WTC11 (cell line): ENCODE measurements around the gene SERPINH1. TPM values are rescaled to one million over a fixed set of nuclear protein-coding genes. Genes with fewer than 3 reads are reported as not detected.

Experiments
- ATAC-seq: fragments of 200-7000 bp; cut with Tn5 transposase; 2 replicates; pipeline ENCODE4 v1.10.0; 2021; ENCODE audit warnings: mild to moderate bottlenecking, moderate library complexity
- Bru-seq: library from RNA; stranded (reverse); fragments of 400-500 nt; gene quantifications from one replicate; lab custom pipeline; 2021; lab: Mats Ljungman, UMichigan
- CTCF ChIA-PET: fragments of 300-600 bp; sonication (Branson Sonifier 250); formaldehyde crosslinking; loops from one replicate; lab custom pipeline; 2021; ENCODE audit warnings: antibody characterized with exemption; lab: Charles Lee
- POLR2A ChIA-PET: fragments of 350-600 bp; sonication (Branson Sonifier 250); formaldehyde crosslinking; loops from one replicate; lab custom pipeline; 2021; ENCODE audit warnings: antibody characterized with exemption; lab: Charles Lee
- DNase-seq: peaks from one replicate; pipeline ENCODE4 v3.0.0; 2021; ENCODE audit warnings: low spot score
- H3K27ac Mint-ChIP-seq: 2 replicates; pipeline ENCODE4 v1.8.0; 2021; ENCODE audit warnings: mixed read lengths
- H3K27me3 Mint-ChIP-seq: 2 replicates; pipeline ENCODE4 v1.8.0; 2021; ENCODE audit warnings: low read depth, mild to moderate bottlenecking, moderate library complexity, mixed read lengths
- H3K36me3 Mint-ChIP-seq: 2 replicates; pipeline ENCODE4 v1.8.0; 2021; ENCODE audit warnings: mixed read lengths
- H3K4me1 Mint-ChIP-seq: 2 replicates; pipeline ENCODE4 v1.8.0; 2022; ENCODE audit warnings: mixed read lengths
- H3K4me3 Mint-ChIP-seq: 2 replicates; pipeline ENCODE4 v1.8.0; 2021; ENCODE audit warnings: mild to moderate bottlenecking, moderate library complexity, mixed read lengths
- H3K9me3 Mint-ChIP-seq: 2 replicates; pipeline ENCODE4 v1.8.0; 2021; ENCODE audit warnings: mixed read lengths
- AFF4 ChIP-seq: sonication (generic); formaldehyde crosslinking; IDR thresholded peaks from 2 replicates; pipeline ENCODE4 v1.8.1; 2023; ENCODE audit warnings: mild to moderate bottlenecking, missing genetic modification reagents, borderline replicate concordance
- AR ChIP-seq: fragments of 250-450 bp; sonication (Bioruptor Pico); IDR thresholded peaks from 2 replicates; pipeline ENCODE4 v1.9.0; 2021; ENCODE audit warnings: mild to moderate bottlenecking
- ARID4B ChIP-seq: sonication (generic); formaldehyde crosslinking; IDR thresholded peaks from 2 replicates; pipeline ENCODE4 v1.8.0; 2023; ENCODE audit warnings: missing genetic modification reagents, mild to moderate bottlenecking, borderline replicate concordance
- CBFB ChIP-seq: sonication (generic); formaldehyde crosslinking; IDR thresholded peaks from 2 replicates; pipeline ENCODE4 v1.8.1; 2022; ENCODE audit warnings: mild to moderate bottlenecking, low read depth, missing genetic modification reagents
- FOXP4 ChIP-seq: sonication (generic); formaldehyde crosslinking; IDR thresholded peaks from 2 replicates; pipeline ENCODE4 v1.8.0; 2022; ENCODE audit warnings: mild to moderate bottlenecking, missing genetic modification reagents
- IRF1 ChIP-seq: sonication (generic); formaldehyde crosslinking; IDR thresholded peaks from 2 replicates; pipeline ENCODE4 v1.8.0; 2023; ENCODE audit warnings: missing genetic modification reagents
- KAT7 ChIP-seq: sonication (generic); formaldehyde crosslinking; IDR thresholded peaks from 2 replicates; pipeline ENCODE4 v1.8.1; 2023; ENCODE audit warnings: missing genetic modification reagents, mild to moderate bottlenecking, borderline replicate concordance
- MYBL2 ChIP-seq: sonication (generic); formaldehyde crosslinking; IDR thresholded peaks from 2 replicates; pipeline ENCODE4 v1.8.1; 2023; ENCODE audit warnings: mild to moderate bottlenecking, moderate library complexity, missing genetic modification reagents
- SMAD4 ChIP-seq: sonication (generic); formaldehyde crosslinking; IDR thresholded peaks from 2 replicates; pipeline ENCODE4 v1.8.0; 2022; ENCODE audit warnings: mild to moderate bottlenecking, missing genetic modification reagents
- TEAD1 ChIP-seq: sonication (generic); formaldehyde crosslinking; IDR thresholded peaks from 2 replicates; pipeline ENCODE4 v1.8.0; 2022; ENCODE audit warnings: mild to moderate bottlenecking, missing genetic modification reagents
- TP53 ChIP-seq: sonication (generic); formaldehyde crosslinking; IDR thresholded peaks from 2 replicates; pipeline ENCODE4 v1.8.1; 2023; ENCODE audit warnings: mild to moderate bottlenecking, missing genetic modification reagents
- ZBTB21 ChIP-seq: sonication (generic); formaldehyde crosslinking; IDR thresholded peaks from 2 replicates; pipeline ENCODE4 v1.8.1; 2023; ENCODE audit warnings: mild to moderate bottlenecking, missing genetic modification reagents, borderline replicate concordance
- ZNF232 ChIP-seq: sonication (generic); formaldehyde crosslinking; IDR thresholded peaks from 2 replicates; pipeline ENCODE4 v1.8.0; 2022; ENCODE audit warnings: mild to moderate bottlenecking, missing genetic modification reagents
- long read RNA-seq, 3 experiments: library from RNA in 1 of 3; library from capped mRNA in 1 of 3; library from polyadenylated mRNA in 1 of 3; unstranded in 2 of 3; stranded (forward) in 1 of 3; transcript quantifications; one replicate each; pipeline ENCODE4 v2.0.0, GENCODE V29; 2021
- total RNA-seq: library from RNA; stranded (reverse); gene quantifications from 3 replicates; pipeline ENCODE4 v1.2.3, GENCODE V29; 2021
- TF ChIP-seq, protein P1 (sequence below): sonication (generic); formaldehyde crosslinking; IDR thresholded peaks from 2 replicates; pipeline ENCODE4 v1.8.1; 2022; ENCODE audit warnings: low read depth, mild to moderate bottlenecking, moderate library complexity, missing genetic modification reagents, borderline replicate concordance
- TF ChIP-seq, protein P2 (sequence below): fragments of 250-450 bp; sonication (Bioruptor Pico); IDR thresholded peaks from 2 replicates; pipeline ENCODE4 v1.9.0; 2021; ENCODE audit warnings: moderate library complexity, mild to moderate bottlenecking, inconsistent platforms, borderline replicate concordance

SERPINH1 gene
- total RNA-seq (411 to 478 TPM (median 473 TPM) in 3 replicates), Bru-seq, nascent RNA (percentile 94 among the genes with signal in this experiment)
- long read RNA-seq, experiment 1, transcript SERPINH1-205 (3 exons, 2,283 nt): minor isoform, 8 of 1,170 reads
- long read RNA-seq, experiment 1, transcript SERPINH1-201 (5 exons, 2,225 nt): major isoform, 1,021 of 1,170 reads
- long read RNA-seq, experiment 1, transcript SERPINH1-215 (6 exons, 2,299 nt): minor isoform, 10 of 1,170 reads
- long read RNA-seq, experiment 1, partial matches to known transcripts: 83 of 1,170 reads
- long read RNA-seq, experiment 1, other reads (novel, unspliced or antisense): 45 of 1,170 reads
- long read RNA-seq, experiment 2, transcript SERPINH1-201 (5 exons, 2,225 nt): major isoform, 527 of 790 reads
- long read RNA-seq, experiment 2, transcript SERPINH1-205 (3 exons, 2,283 nt): minor isoform, 12 of 790 reads
- long read RNA-seq, experiment 2, transcript SERPINH1-215 (6 exons, 2,299 nt): minor isoform, 5 of 790 reads
- long read RNA-seq, experiment 2, partial matches to known transcripts: 229 of 790 reads
- long read RNA-seq, experiment 2, other reads (novel, unspliced or antisense): 16 of 790 reads
- long read RNA-seq, experiment 3, transcript SERPINH1-201 (5 exons, 2,225 nt): major isoform, 188 of 365 reads
- long read RNA-seq, experiment 3, partial matches to known transcripts: 8 of 365 reads
- long read RNA-seq, experiment 3, other reads (novel, unspliced or antisense): 169 of 365 reads

- DNase-seq (peak; percentile 78), ATAC-seq (peak; percentile 58)
- ChIA-PET POLR2A (interaction anchor here (0.6 to 1.6 kb wide), 9 partner anchors 8 to 111 kb away, joined by 3 to 35 read pairs (median 4); partner anchors contain the start of gene GDPD5), CTCF (interaction anchor here (0.5 to 6.1 kb wide), 11 partner anchors 8 to 348 kb away, joined by 3 to 69 read pairs (median 6); no protein-coding TSS in a partner anchor)
- Mint-ChIP-seq H3K9me3 (no peaks in the 10 kb centered on the region), H3K36me3 (peaks cover 15% of the 10 kb centered on the region), H3K4me3 (peak within 1 kb of the TSS; percentile 96), H3K4me1 (peaks cover 74% of the 10 kb centered on the region), H3K27ac (peak within 1 kb of the TSS; percentile 99), H3K27me3 (no peaks in the 10 kb centered on the region)
- TF ChIP-seq, protein P1, sequence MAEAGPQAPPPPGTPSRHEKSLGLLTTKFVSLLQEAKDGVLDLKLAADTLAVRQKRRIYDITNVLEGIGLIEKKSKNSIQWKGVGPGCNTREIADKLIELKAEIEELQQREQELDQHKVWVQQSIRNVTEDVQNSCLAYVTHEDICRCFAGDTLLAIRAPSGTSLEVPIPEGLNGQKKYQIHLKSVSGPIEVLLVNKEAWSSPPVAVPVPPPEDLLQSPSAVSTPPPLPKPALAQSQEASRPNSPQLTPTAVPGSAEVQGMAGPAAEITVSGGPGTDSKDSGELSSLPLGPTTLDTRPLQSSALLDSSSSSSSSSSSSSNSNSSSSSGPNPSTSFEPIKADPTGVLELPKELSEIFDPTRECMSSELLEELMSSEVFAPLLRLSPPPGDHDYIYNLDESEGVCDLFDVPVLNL: no peak; the same call in 1 of the 2 replicates
- TF ChIP-seq FOXP4: peak; percentile 73
- no peak for TF ChIP-seq TP53 (CRISPR knock-in tag)
- TF ChIP-seq ARID4B (CRISPR knock-in tag): peak; percentile 38
- no peak for TF ChIP-seq CBFB
- TF ChIP-seq AR: no peak
- peak; percentile 84; the same call in 1 of the 2 replicates for TF ChIP-seq MYBL2 (CRISPR knock-in tag)
- TF ChIP-seq, protein P2, sequence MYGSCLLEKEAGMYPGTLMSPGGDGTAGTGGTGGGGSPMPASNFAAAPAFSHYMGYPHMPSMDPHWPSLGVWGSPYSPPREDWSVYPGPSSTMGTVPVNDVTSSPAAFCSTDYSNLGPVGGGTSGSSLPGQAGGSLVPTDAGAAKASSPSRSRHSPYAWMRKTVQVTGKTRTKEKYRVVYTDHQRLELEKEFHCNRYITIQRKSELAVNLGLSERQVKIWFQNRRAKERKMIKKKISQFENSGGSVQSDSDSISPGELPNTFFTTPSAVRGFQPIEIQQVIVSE (CRISPR knock-in tag): no peak
- TF ChIP-seq ZNF232 (CRISPR knock-in tag): no peak
- no peak for TF ChIP-seq KAT7 (CRISPR knock-in tag)
- no peak for TF ChIP-seq ZBTB21 (CRISPR knock-in tag)
- no peak; the same call in 1 of the 2 replicates for TF ChIP-seq AFF4 (CRISPR knock-in tag)
- no peak for TF ChIP-seq IRF1 (CRISPR knock-in tag)
- no peak for TF ChIP-seq SMAD4 (CRISPR knock-in tag)
- TF ChIP-seq TEAD1 (CRISPR knock-in tag): no peak; the same call in 1 of the 2 replicates
Measured at GRCh38 chr11:75562048-75562835, at the start of gene SERPINH1. Gene SERPINH1 (plus strand): TSS chr11:75562253. CDS start chr11:75566350, 4,097 bp downstream.
